ENCODE results near the gene LUC7L.
"Not testable (repeated sequence)": the region's sequence is repeated elsewhere in the genome, so short reads cannot be mapped to it uniquely, and the experiment has no call there.

LUC7L gene

DNA sequence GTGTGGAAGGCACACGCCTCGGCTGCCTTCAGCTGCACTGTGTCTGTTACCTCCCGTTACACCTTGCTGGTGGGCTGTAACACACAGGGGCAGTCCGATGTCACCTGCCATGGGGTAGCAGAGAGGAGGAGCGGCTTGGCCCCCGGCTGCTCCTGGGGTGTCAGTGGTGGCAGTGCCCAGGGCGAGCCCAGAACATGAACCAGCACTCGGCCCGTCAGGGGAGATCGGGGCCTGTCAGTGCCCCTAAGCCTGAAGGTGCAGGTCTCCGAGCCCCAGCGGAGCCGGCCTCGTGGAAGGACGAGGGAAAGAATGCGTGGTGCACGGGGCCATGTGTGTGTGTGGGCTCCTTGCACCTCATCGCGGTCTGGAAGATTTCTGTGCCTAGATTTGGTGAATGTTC, 31.1 kb upstream of the LUC7L start:
- no peak for TF ChIP-seq CTCF (IDR thresholded peaks at IDR 0.05)
- Histone ChIP-seq H3K27me3 (no peaks in the 10 kb centered on the region), H3K9me3 (no peaks in the 10 kb centered on the region), H3K4me3 (ENCODE audit: low read depth in 1 of 2, low read length in 1 of 2) (no peak overlapping the region), H3K4me1 (ENCODE audit: control insufficient read depth in 1 of 2, insufficient read depth in 1 of 2, low read depth in 1 of 2, low read length in 1 of 2) (no peaks in the 10 kb centered on the region), H3K36me3 (peaks cover 61% of the 10 kb centered on the region), H3K27ac (no peak overlapping the region)

- no peak overlapping the region for H3K4me3 ChIP-seq (ENCODE audit: low read depth in 1 of 2, low read length in 1 of 2)
- no peak overlapping the region for H3K27ac ChIP-seq
- no peaks in the 10 kb centered on the region for H3K4me1 ChIP-seq (ENCODE audit: control insufficient read depth in 1 of 2, insufficient read depth in 1 of 2, low read depth in 1 of 2, low read length in 1 of 2)
- no peak for TF ChIP-seq CTCF (IDR thresholded peaks at IDR 0.05)
- no peaks in the 10 kb centered on the region for H3K9me3 ChIP-seq
- H3K27me3 ChIP-seq = no peaks in the 10 kb centered on the region
- peaks cover 56% of the 10 kb centered on the region for H3K36me3 ChIP-seq
These were observed 30.6 kb upstream of the LUC7L start for GRCh38 chr16:259814-260253.

- Histone ChIP-seq H3K36me3 (peaks cover 50% of the 10 kb centered on the region), H3K4me1 (ENCODE audit: control insufficient read depth in 1 of 2, insufficient read depth in 1 of 2, low read depth in 1 of 2, low read length in 1 of 2) (no peaks in the 10 kb centered on the region), H3K4me3 (ENCODE audit: low read depth in 1 of 2, low read length in 1 of 2) (no peak overlapping the region), H3K9me3 (no peaks in the 10 kb centered on the region), H3K27me3 (no peaks in the 10 kb centered on the region), H3K27ac (no peak overlapping the region)
- TF ChIP-seq CTCF (IDR thresholded peaks at IDR 0.05) = no peak
These were observed 30.0 kb upstream of the LUC7L start for GRCh38 chr16:259226-259625.

- H3K27me3 ChIP-seq; H3K4me1 ChIP-seq (ENCODE audit: control insufficient read depth in 1 of 2, insufficient read depth in 1 of 2, low read depth in 1 of 2, low read length in 1 of 2); H3K4me3 ChIP-seq (ENCODE audit: low read depth in 1 of 2, low read length in 1 of 2); H3K27ac ChIP-seq; H3K9me3 ChIP-seq: not testable (repeated sequence)
- H3K36me3 ChIP-seq = peaks cover 38% of the 10 kb centered on the region
These were observed 28.8 kb upstream of the LUC7L start for GRCh38 chr16:258091-258490.

DNA sequence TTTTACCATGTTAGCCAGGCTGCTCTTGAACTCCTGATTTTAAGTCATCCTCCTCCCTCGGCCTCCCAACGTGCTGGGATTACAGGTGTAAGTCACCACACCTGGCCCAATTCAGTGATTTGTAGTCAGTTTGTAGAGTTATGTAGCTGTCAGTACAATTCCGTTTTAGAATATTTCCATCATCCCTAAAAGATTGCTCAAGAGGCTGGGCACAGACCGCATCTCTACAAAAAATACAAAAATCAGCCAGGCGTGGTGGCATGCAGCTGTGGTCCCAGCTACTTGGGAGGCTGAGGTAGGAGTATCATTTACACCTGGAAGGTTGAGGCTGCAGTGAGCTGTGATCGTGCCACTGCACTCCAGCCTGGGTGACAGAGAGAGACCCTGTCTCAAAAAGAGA, 25.9 kb upstream of the LUC7L start:
- H3K36me3 ChIP-seq = peaks cover 9% of the 10 kb centered on the region
- H3K4me1 ChIP-seq (ENCODE audit: control insufficient read depth in 1 of 2, insufficient read depth in 1 of 2, low read depth in 1 of 2, low read length in 1 of 2) = peaks cover 20 to 23% of the 10 kb centered on the region in 2 experiments
- TF ChIP-seq CTCF (IDR thresholded peaks at IDR 0.05) = no peak
- H3K27me3 ChIP-seq = no peaks in the 10 kb centered on the region
- no peak overlapping the region for H3K4me3 ChIP-seq (ENCODE audit: low read depth in 1 of 2, low read length in 1 of 2)
- no peak overlapping the region for H3K27ac ChIP-seq
- H3K9me3 ChIP-seq = no peaks in the 10 kb centered on the region

GRCh38 chr16:254461-254860, 25.2 kb upstream of the LUC7L start:
- Histone ChIP-seq H3K4me3 (ENCODE audit: low read depth in 1 of 2, low read length in 1 of 2) (no peak overlapping the region), H3K4me1 (ENCODE audit: control insufficient read depth in 1 of 2, insufficient read depth in 1 of 2, low read depth in 1 of 2, low read length in 1 of 2) (peaks cover 20 to 23% of the 10 kb centered on the region in 2 experiments), H3K9me3 (no peaks in the 10 kb centered on the region), H3K36me3 (peaks cover 2% of the 10 kb centered on the region), H3K27me3 (no peaks in the 10 kb centered on the region), H3K27ac (no peak overlapping the region)
- TF ChIP-seq CTCF (IDR thresholded peaks at IDR 0.05) = no peak

Data from neutrophil (primary cell).